Body of pancreas (tissue), 4 donors: ENCODE data around the gene COTL1.

Source experiments
- POLR2A ChIP-seq, 3 donors: fragments of 450-650 bp; IDR thresholded peaks; one replicate each; pipeline ENCODE4 v1.6.1; 2016; ENCODE audit warnings: antibody characterized with exemption in 3 of 3, mild to moderate bottlenecking in 2 of 3
- TF ChIP-seq, protein P1 (sequence below), 7 experiments: fragments of 450-650 bp in 4 of 7; fragments of 200-600 bp in 3 of 7; sonication (generic) in 3 of 7; IDR thresholded peaks; one replicate each; pipeline ENCODE4 v1.5.1; 2016 to 2019; ENCODE audit warnings: antibody characterized with exemption in 7 of 7

DNA sequence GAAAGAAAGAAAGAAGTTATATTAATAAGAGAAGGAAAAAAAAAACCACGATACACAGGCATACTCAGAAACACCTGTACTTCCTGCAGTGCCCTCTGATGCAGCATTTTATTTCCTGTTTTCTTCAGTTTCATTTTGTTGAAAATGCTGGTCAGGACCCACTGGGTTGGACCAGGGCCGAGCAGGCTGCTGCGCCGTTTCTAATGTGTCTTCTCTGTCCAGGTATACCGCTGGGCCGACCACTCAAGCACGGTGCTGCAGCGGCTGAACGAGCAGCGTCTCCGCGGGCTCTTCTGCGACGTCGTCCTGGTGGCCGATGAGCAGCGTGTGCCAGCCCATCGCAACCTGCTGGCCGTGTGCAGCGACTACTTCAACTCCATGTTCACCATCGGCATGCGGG is 38.8 kb upstream of the COTL1 start:
- TF ChIP-seq POLR2A (IDR thresholded peaks at IDR 0.05), result no peak
- TF ChIP-seq, protein P1, sequence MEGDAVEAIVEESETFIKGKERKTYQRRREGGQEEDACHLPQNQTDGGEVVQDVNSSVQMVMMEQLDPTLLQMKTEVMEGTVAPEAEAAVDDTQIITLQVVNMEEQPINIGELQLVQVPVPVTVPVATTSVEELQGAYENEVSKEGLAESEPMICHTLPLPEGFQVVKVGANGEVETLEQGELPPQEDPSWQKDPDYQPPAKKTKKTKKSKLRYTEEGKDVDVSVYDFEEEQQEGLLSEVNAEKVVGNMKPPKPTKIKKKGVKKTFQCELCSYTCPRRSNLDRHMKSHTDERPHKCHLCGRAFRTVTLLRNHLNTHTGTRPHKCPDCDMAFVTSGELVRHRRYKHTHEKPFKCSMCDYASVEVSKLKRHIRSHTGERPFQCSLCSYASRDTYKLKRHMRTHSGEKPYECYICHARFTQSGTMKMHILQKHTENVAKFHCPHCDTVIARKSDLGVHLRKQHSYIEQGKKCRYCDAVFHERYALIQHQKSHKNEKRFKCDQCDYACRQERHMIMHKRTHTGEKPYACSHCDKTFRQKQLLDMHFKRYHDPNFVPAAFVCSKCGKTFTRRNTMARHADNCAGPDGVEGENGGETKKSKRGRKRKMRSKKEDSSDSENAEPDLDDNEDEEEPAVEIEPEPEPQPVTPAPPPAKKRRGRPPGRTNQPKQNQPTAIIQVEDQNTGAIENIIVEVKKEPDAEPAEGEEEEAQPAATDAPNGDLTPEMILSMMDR (IDR thresholded peaks at IDR 0.05), result no peak
